SK-N-SH treated with all-trans-retinoic acid at 6 μM for 48 hours (cell line): ENCODE measurements around the gene SMARCAD1.

Experiments used
- ATAC-seq: fragments of 200-7000 bp; cut with Tn5 transposase; 3 replicates; pipeline ENCODE4 v1.9.1; 2020; ENCODE audit warnings: mild to moderate bottlenecking, moderate library complexity
- ARNTL ChIP-seq: fragments of 450-650 bp; formaldehyde crosslinking; IDR thresholded peaks from 2 replicates; pipeline ENCODE4 v1.5.0; 2020; ENCODE audit warnings: low read depth, mild to moderate bottlenecking, moderate library complexity, borderline replicate concordance
- BACH2 ChIP-seq: fragments of 250-450 bp; sonication (Bioruptor Pico); IDR thresholded peaks from 2 replicates; pipeline ENCODE4 v1.9.0; 2021; ENCODE audit warnings: mild to moderate bottlenecking, borderline replicate concordance
- CSDC2 ChIP-seq: fragments of 250-450 bp; sonication (Bioruptor Pico); IDR thresholded peaks from 2 replicates; pipeline ENCODE4 v1.5.0; 2020; ENCODE audit warnings: mild to moderate bottlenecking, moderate library complexity
- CSRNP3 ChIP-seq: fragments of 250-450 bp; sonication (Bioruptor Pico); IDR thresholded peaks from 2 replicates; pipeline ENCODE4 v1.5.1; 2021; ENCODE audit warnings: mild to moderate bottlenecking, moderate library complexity
- ESRRG ChIP-seq: fragments of 250-450 bp; sonication (Bioruptor Pico); IDR thresholded peaks from 2 replicates; pipeline ENCODE4 v1.6.1; 2021; ENCODE audit warnings: mild to moderate bottlenecking
- GLIS3 ChIP-seq: fragments of 250-450 bp; sonication (Bioruptor Pico); IDR thresholded peaks from 2 replicates; pipeline ENCODE4 v1.5.0; 2020; ENCODE audit warnings: mild to moderate bottlenecking, moderate library complexity
- ISL1 ChIP-seq: fragments of 250-450 bp; sonication (Bioruptor Pico); IDR thresholded peaks from 2 replicates; pipeline ENCODE4 v2.1.2; 2022; ENCODE audit warnings: mild to moderate bottlenecking, moderate library complexity
- OSR1 ChIP-seq: fragments of 250-450 bp; sonication (Bioruptor Pico); IDR thresholded peaks from 2 replicates; pipeline ENCODE4 v1.8.0; 2022; ENCODE audit warnings: moderate library complexity, mild to moderate bottlenecking, inconsistent platforms
- RARB ChIP-seq: fragments of 250-450 bp; sonication (Bioruptor Pico); IDR thresholded peaks from 2 replicates; pipeline ENCODE4 v1.8.0; 2021; ENCODE audit warnings: mild to moderate bottlenecking, moderate library complexity
- SNAI2 ChIP-seq: fragments of 250-450 bp; sonication (Bioruptor Pico); IDR thresholded peaks from 2 replicates; pipeline ENCODE4 v1.5.0; 2020; ENCODE audit warnings: mild to moderate bottlenecking, moderate library complexity
- TCF4 ChIP-seq: fragments of 250-450 bp; sonication (Bioruptor Pico); IDR thresholded peaks from 2 replicates; pipeline ENCODE4 v1.8.0; 2021; ENCODE audit warnings: mild to moderate bottlenecking, moderate library complexity, borderline replicate concordance
- ZFP3 ChIP-seq: fragments of 250-450 bp; sonication (Bioruptor Pico); IDR thresholded peaks from 2 replicates; pipeline ENCODE4 v1.5.0; 2020; ENCODE audit warnings: mild to moderate bottlenecking, moderate library complexity
- ZFP30 ChIP-seq: fragments of 450-650 bp; formaldehyde crosslinking; IDR thresholded peaks from 2 replicates; pipeline ENCODE4 v1.5.0; 2022; ENCODE audit warnings: mild to moderate bottlenecking, moderate library complexity
- ZNF565 ChIP-seq: fragments of 450-650 bp; formaldehyde crosslinking; conservative IDR thresholded peaks from 2 replicates; pipeline ENCODE4 v1.5.0; 2020; ENCODE audit warnings: low read depth, mild to moderate bottlenecking, moderate library complexity
- ZNF70 ChIP-seq: fragments of 450-650 bp; formaldehyde crosslinking; IDR thresholded peaks from 2 replicates; pipeline ENCODE4 v1.5.0; 2020; ENCODE audit warnings: mild to moderate bottlenecking, moderate library complexity
- ZNF8 ChIP-seq: fragments of 450-650 bp; formaldehyde crosslinking; IDR thresholded peaks from 2 replicates; pipeline ENCODE4 v1.5.0; 2020; ENCODE audit warnings: mild to moderate bottlenecking, moderate library complexity
- TF ChIP-seq, protein P1 (sequence below): fragments of 250-450 bp; sonication (Bioruptor Pico); IDR thresholded peaks from 2 replicates; pipeline ENCODE4 v1.5.0; 2020; ENCODE audit warnings: mild to moderate bottlenecking, moderate library complexity
- TF ChIP-seq, protein P2 (sequence below): fragments of 250-450 bp; sonication (Bioruptor Pico); IDR thresholded peaks from 2 replicates; pipeline ENCODE4 v1.5.1; 2020; ENCODE audit warnings: low read depth, mild to moderate bottlenecking, moderate library complexity

The SMARCAD1 gene

DNA sequence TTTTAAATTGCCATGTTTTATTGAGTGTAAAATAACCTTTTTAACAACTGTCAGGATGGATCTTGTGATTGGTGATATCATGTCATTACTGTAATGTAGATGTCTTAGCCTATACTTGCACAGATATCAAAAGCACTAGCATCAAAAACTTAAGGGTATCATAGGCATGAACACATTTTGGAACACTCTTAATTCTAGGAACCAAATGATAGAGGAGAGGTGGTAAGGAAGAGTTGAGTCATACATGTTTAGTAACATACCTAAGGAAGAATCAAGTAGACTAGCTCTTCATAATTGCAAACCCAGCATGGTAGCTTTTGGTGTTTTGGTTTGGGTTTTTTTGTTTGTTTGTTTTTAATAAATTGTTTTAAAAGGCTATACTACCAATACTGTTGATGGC is 43.4 kb downstream of the SMARCAD1 start:
- TF ChIP-seq OSR1 (CRISPR knock-in tag), result no peak
- TF ChIP-seq ZFP3, result no peak
- no peak for TF ChIP-seq ZNF8 (CRISPR knock-in tag)
- TF ChIP-seq GLIS3 (CRISPR knock-in tag), result no peak
- no peak for TF ChIP-seq ZNF70 (CRISPR knock-in tag)
- TF ChIP-seq ZNF565 (CRISPR knock-in tag), result no peak
- no peak for TF ChIP-seq RARB (CRISPR knock-in tag)
- TF ChIP-seq BACH2, result no peak
- TF ChIP-seq, protein P1, sequence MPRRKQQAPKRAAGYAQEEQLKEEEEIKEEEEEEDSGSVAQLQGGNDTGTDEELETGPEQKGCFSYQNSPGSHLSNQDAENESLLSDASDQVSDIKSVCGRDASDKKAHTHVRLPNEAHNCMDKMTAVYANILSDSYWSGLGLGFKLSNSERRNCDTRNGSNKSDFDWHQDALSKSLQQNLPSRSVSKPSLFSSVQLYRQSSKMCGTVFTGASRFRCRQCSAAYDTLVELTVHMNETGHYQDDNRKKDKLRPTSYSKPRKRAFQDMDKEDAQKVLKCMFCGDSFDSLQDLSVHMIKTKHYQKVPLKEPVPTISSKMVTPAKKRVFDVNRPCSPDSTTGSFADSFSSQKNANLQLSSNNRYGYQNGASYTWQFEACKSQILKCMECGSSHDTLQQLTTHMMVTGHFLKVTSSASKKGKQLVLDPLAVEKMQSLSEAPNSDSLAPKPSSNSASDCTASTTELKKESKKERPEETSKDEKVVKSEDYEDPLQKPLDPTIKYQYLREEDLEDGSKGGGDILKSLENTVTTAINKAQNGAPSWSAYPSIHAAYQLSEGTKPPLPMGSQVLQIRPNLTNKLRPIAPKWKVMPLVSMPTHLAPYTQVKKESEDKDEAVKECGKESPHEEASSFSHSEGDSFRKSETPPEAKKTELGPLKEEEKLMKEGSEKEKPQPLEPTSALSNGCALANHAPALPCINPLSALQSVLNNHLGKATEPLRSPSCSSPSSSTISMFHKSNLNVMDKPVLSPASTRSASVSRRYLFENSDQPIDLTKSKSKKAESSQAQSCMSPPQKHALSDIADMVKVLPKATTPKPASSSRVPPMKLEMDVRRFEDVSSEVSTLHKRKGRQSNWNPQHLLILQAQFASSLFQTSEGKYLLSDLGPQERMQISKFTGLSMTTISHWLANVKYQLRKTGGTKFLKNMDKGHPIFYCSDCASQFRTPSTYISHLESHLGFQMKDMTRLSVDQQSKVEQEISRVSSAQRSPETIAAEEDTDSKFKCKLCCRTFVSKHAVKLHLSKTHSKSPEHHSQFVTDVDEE, result no peak
- TF ChIP-seq ZFP30 (CRISPR knock-in tag), result no peak
- TF ChIP-seq TCF4, result no peak
- TF ChIP-seq SNAI2 (CRISPR knock-in tag), result no peak
- TF ChIP-seq, protein P2, sequence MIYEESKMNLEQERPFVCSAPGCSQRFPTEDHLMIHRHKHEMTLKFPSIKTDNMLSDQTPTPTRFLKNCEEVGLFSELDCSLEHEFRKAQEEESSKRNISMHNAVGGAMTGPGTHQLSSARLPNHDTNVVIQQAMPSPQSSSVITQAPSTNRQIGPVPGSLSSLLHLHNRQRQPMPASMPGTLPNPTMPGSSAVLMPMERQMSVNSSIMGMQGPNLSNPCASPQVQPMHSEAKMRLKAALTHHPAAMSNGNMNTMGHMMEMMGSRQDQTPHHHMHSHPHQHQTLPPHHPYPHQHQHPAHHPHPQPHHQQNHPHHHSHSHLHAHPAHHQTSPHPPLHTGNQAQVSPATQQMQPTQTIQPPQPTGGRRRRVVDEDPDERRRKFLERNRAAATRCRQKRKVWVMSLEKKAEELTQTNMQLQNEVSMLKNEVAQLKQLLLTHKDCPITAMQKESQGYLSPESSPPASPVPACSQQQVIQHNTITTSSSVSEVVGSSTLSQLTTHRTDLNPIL, result no peak
- no peak for TF ChIP-seq ARNTL (CRISPR knock-in tag)
- no peak for ATAC-seq

DNA sequence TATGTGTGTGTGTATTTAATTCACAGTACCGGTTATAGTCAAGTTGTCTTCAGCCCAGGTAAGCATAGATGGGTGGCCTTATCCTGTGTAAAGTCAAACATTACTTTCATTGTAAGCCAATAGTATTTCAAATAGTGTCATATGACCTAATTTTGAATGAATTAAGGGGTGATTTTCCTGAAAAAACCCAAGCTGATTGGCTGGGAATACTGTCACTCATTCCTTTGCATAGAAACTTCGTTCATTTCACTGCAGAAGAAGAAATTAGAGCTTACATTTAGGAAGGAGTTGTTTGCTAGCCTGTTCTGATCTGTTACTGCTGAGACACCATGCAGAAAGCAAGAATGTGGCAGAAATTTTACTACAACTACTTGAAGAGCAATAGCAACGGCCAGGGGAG is 45.4 kb downstream of the SMARCAD1 start:
- TF ChIP-seq ZFP3 (no peak), GLIS3 (CRISPR knock-in tag) (no peak), ESRRG (CRISPR knock-in tag) (no peak), ZFP30 (CRISPR knock-in tag) (no peak), SNAI2 (CRISPR knock-in tag) (no peak), CSDC2 (no peak), ZNF565 (CRISPR knock-in tag) (no peak), BACH2 (no peak), ARNTL (CRISPR knock-in tag) (no peak), CSRNP3 (CRISPR knock-in tag) (no peak)
- TF ChIP-seq, protein P1, result no peak
- TF ChIP-seq, protein P2, result no peak
- no peak for ATAC-seq

DNA sequence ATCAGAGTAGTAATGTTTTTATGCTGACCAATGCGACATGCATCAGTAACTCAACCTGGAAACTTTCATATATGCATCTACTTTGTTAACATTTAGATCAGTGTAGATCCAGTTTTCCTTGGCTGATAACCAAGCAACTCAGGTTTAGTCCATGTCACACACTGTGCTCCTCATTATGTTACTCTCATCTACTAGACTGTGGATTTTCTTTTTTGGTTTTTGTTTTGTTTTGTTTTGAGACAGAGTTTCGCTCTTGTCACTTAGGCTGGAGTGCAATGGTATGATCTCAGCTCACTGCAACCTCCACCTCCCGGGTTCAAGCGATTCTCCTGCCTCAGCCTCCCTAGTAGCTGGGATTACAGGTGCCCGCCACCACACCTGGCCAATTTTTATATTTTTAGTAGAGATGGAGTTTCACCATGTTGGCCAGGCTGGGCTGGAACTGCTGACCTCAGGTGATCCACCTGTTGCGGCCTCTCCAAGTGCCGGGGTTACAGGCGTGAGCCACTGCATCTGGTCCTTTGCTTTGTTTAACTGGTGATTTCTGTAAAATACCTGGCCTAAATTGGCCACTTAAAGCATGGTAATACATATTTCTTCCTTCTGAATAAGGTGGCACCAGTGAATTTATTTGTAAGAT is 48.6 kb downstream of the SMARCAD1 start:
- no peak for ATAC-seq
- no peak for TF ChIP-seq ISL1 (CRISPR knock-in tag)
- TF ChIP-seq ZFP30 (CRISPR knock-in tag), result no peak
- TF ChIP-seq RARB (CRISPR knock-in tag), result no peak
- TF ChIP-seq ARNTL (CRISPR knock-in tag), result no peak
- TF ChIP-seq, protein P2, result no peak
- no peak for TF ChIP-seq CSRNP3 (CRISPR knock-in tag)
- TF ChIP-seq ESRRG (CRISPR knock-in tag), result no peak
